CD14-positive monocyte (primary cell): ENCODE results near the gene CLDN7. TPM values are rescaled to one million over a fixed set of nuclear protein-coding genes. Genes with fewer than 3 reads are reported as not detected.
A peak's percentile ranks its signal among the peaks of the same experiment; 100 is the strongest.

ENCODE experiments used
- DNase-seq, 3 donors: peaks; one replicate each; pipeline ENCODE4 v3.0.0-alpha.2; 2011 to 2022
- H2AFZ ChIP-seq: 2 replicates; pipeline ENCODE4 v1.6.0; 2012; ENCODE audit warnings: mild to moderate bottlenecking, low read depth, low read length, inconsistent platforms; ENCODE audit not compliant: insufficient read depth, poor library complexity, severe bottlenecking
- H3K27ac ChIP-seq, 2 donors: 1 replicate in 1 of 2; 2 replicates in 1 of 2; pipeline ENCODE4 v1.5.1; 2012 to 2013; ENCODE audit warnings: low read length in 2 of 2, control low read depth in 1 of 2, inconsistent platforms in 1 of 2, low read depth in 1 of 2, mild to moderate bottlenecking in 1 of 2
- H3K27me3 ChIP-seq, 2 donors: one replicate each; pipeline versions ENCODE4 v1.6.0 to v1.6.1; 2011 to 2013; ENCODE audit warnings: low read length in 2 of 2; ENCODE audit not compliant: control insufficient read depth in 2 of 2, insufficient read depth in 2 of 2
- H3K36me3 ChIP-seq, 2 donors: replicated peaks in 1 of 2; 1 replicate in 1 of 2; 2 replicates in 1 of 2; pipeline versions ENCODE4 v1.5.1 to v1.6.1; 2012 to 2013; ENCODE audit warnings: low read length in 2 of 2, control low read depth in 1 of 2, inconsistent platforms in 1 of 2, mild to moderate bottlenecking in 1 of 2; ENCODE audit not compliant: insufficient read depth in 2 of 2, control insufficient read depth in 1 of 2
- H3K4me1 ChIP-seq, 2 donors: 1 replicate in 1 of 2; 2 replicates in 1 of 2; pipeline versions ENCODE4 v1.5.1 to v1.6.1; 2012 to 2013; ENCODE audit warnings: low read length in 2 of 2, control low read depth in 1 of 2, inconsistent platforms in 1 of 2, mild to moderate bottlenecking in 1 of 2, moderate library complexity in 1 of 2; ENCODE audit not compliant: insufficient read depth in 2 of 2, control insufficient read depth in 1 of 2
- H3K4me2 ChIP-seq: replicated peaks from 2 replicates; pipeline ENCODE3; 2012; ENCODE audit warnings: low read length, moderate library complexity, mild to moderate bottlenecking; ENCODE audit not compliant: poor library complexity, severe bottlenecking; ENCODE audit errors: extremely low read depth
- H3K4me3 ChIP-seq, 3 experiments: fragments of 200-600 bp in 1 of 3; sonication (generic) in 1 of 3; replicated peaks in 1 of 3; 1 replicate in 2 of 3; 2 replicates in 1 of 3; pipeline ENCODE4 v1.5.1; 2011 to 2013; ENCODE audit warnings: low read length in 3 of 3, mild to moderate bottlenecking in 3 of 3, control low read depth in 2 of 3, low read depth in 2 of 3, inconsistent platforms in 1 of 3, moderate library complexity in 1 of 3
- H3K79me2 ChIP-seq: 2 replicates; pipeline ENCODE4 v1.6.0; 2012; ENCODE audit warnings: mild to moderate bottlenecking, control low read depth, inconsistent platforms, low read length, moderate library complexity; ENCODE audit not compliant: insufficient read depth
- H3K9ac ChIP-seq: 2 replicates; pipeline ENCODE4 v1.6.0; 2017; ENCODE audit warnings: low read length, mild to moderate bottlenecking; ENCODE audit not compliant: insufficient read depth, poor library complexity, severe bottlenecking
- H3K9me3 ChIP-seq, 2 donors: replicated peaks in 1 of 2; 1 replicate in 1 of 2; 2 replicates in 1 of 2; pipeline versions ENCODE4 v1.5.1 to v1.6.1; 2012 to 2013; ENCODE audit warnings: low read length in 2 of 2, control low read depth in 1 of 2; ENCODE audit not compliant: control insufficient read depth in 1 of 2, insufficient read depth in 1 of 2
- H4K20me1 ChIP-seq: 2 replicates; pipeline ENCODE4 v1.6.0; 2012; ENCODE audit warnings: mild to moderate bottlenecking, low read length, control low read depth, moderate library complexity; ENCODE audit not compliant: insufficient read depth
- H3K27ac Mint-ChIP-seq, 7 donors: one replicate each; pipeline ENCODE4 v1.8.0; 2020; ENCODE audit warnings: mild to moderate bottlenecking in 7 of 7, mixed read lengths in 7 of 7, moderate library complexity in 6 of 7, inconsistent platforms in 2 of 7
- H3K27me3 Mint-ChIP-seq, 3 donors: one replicate each; pipeline ENCODE4 v1.8.0; 2021 to 2022; ENCODE audit warnings: low read depth in 3 of 3, mild to moderate bottlenecking in 3 of 3, mixed read lengths in 3 of 3, moderate library complexity in 3 of 3, inconsistent platforms in 1 of 3
- H3K36me3 Mint-ChIP-seq, 2 donors: one replicate each; pipeline ENCODE4 v1.8.0; 2020; ENCODE audit warnings: mixed read lengths in 2 of 2, inconsistent platforms in 1 of 2, mild to moderate bottlenecking in 1 of 2
- H3K4me1 Mint-ChIP-seq: one replicate; pipeline ENCODE4 v1.8.0; 2020; ENCODE audit warnings: mild to moderate bottlenecking, mixed read lengths
- H3K4me3 Mint-ChIP-seq, 2 donors: one replicate each; pipeline ENCODE4 v1.8.0; 2020; ENCODE audit warnings: mild to moderate bottlenecking in 2 of 2, mixed read lengths in 2 of 2, moderate library complexity in 1 of 2
- H3K9me3 Mint-ChIP-seq, 7 donors: one replicate each; pipeline ENCODE4 v1.8.0; 2020 to 2022; ENCODE audit warnings: mixed read lengths in 7 of 7, mild to moderate bottlenecking in 6 of 7, moderate library complexity in 6 of 7, inconsistent platforms in 2 of 7
- CTCF ChIP-seq: fragments of 200-600 bp; IDR thresholded peaks from one replicate; pipeline ENCODE4 v1.8.0; 2022; ENCODE audit warnings: antibody characterized with exemption, mild to moderate bottlenecking
- WGBS: methylation state at CpG from one replicate; pipeline ENCODE4 v1.1.5; 2013; ENCODE audit warnings: missing lambda C conversion rate; ENCODE audit not compliant: insufficient coverage; 5-methylcytosine and 5-hydroxymethylcytosine counted together
- intact Hi-C, 2 donors: fragments of 100-400 bp; cut with micrococcal nuclease; formaldehyde crosslinking; loops; one replicate each; pipeline versions ENCODE4 v1.15.0 to v1.15.1; 2023
- polyA plus RNA-seq, 3 donors: library from polyadenylated mRNA; depleted of rRNA in 1 of 3; unstranded in 2 of 3; stranded (reverse) in 1 of 3; fragments of 300-500 nt in 2 of 3; fragments of >200 nt in 1 of 3; fragmentation: Illumina TruSeq in 2 of 3; gene quantifications; 1 replicate in 2 of 3; 2 replicates in 1 of 3; pipeline ENCODE4 v1.2.3, GENCODE V29; 2012 to 2021

CLDN7 gene
- polyA plus RNA-seq, 3 donors, result 0.49 to 13.4 (median 2.1) TPM

- Histone ChIP-seq H3K27ac (no peak overlapping the region), H3K36me3 (no peaks in the 10 kb centered on the region), H3K27me3 (peaks cover 11 to 29% of the 10 kb centered on the region in 2 donors), H3K4me3 (no peak overlapping the region), H2AFZ (no peak overlapping the region), H3K4me1 (peaks cover 21 to 23% of the 10 kb centered on the region in 2 donors), H3K4me2 (no peak overlapping the region), H3K9ac (no peak overlapping the region), H3K9me3 (peaks cover 0 to 5% of the 10 kb centered on the region in 2 donors), H4K20me1 (no peaks in the 10 kb centered on the region), H3K79me2 (no peaks in the 10 kb centered on the region)
- H3K9me3 Mint-ChIP-seq, result peaks cover 0 to 8% (median 5%) of the 10 kb centered on the region in 7 donors
- H3K4me3 Mint-ChIP-seq, result peak overlapping the region in 1 of 2 donors; percentile 67
- WGBS, result no CpG with 5 or more reads among the region's 1 CpG
- DNase-seq, result no peak
- TF ChIP-seq CTCF, result no peak
- H3K4me1 Mint-ChIP-seq, result peaks cover 32% of the 10 kb centered on the region
- intact Hi-C loops, result no loop called here
- H3K36me3 Mint-ChIP-seq, result peaks cover 0 to 3% of the 10 kb centered on the region in 2 donors
- peaks cover 35 to 61% (median 53%) of the 10 kb centered on the region in 3 donors for H3K27me3 Mint-ChIP-seq
- peak overlapping the region in 1 of 7 donors; percentile 29 for H3K27ac Mint-ChIP-seq
Measured at GRCh38 chr17:7266784-7267183, 4.5 kb upstream of the CLDN7 start.

DNA sequence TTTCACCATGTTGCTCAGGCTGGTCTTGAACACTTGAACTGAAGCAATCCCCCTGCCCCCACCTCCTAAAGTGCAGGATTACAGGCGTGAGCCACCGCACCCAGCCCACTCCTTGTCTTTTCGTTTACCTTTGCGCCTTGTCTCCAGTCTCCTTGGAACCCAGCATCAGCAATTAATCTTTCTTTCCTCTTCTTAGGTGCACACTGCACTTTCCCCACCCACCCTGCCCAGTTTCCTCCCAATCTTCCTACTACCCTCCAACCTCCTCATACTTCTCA, 1.5 kb upstream of the CLDN7 start:
- H3K9ac ChIP-seq, result no peak overlapping the region
- intact Hi-C loops, result no loop called here
- peak overlapping the region in 2 of 3 experiments; percentile 39 to 81 for H3K4me3 ChIP-seq
- TF ChIP-seq CTCF, result no peak
- H3K4me1 Mint-ChIP-seq, result peaks cover 42% of the 10 kb centered on the region
- no peak for DNase-seq
- H4K20me1 ChIP-seq, result no peaks in the 10 kb centered on the region
- peak overlapping the region; percentile 73 to 97 for H3K4me3 Mint-ChIP-seq
- peaks cover 0 to 7% of the 10 kb centered on the region in 2 donors for H3K9me3 ChIP-seq
- H3K27ac ChIP-seq, result no peak overlapping the region
- no peaks in the 10 kb centered on the region for H3K79me2 ChIP-seq
- H3K4me1 ChIP-seq, result peaks cover 31 to 44% of the 10 kb centered on the region in 2 donors
- peaks cover 20 to 43% of the 10 kb centered on the region in 2 donors for H3K27me3 ChIP-seq
- peaks cover 0 to 9% of the 10 kb centered on the region in 2 donors for H3K36me3 ChIP-seq
- H3K27ac Mint-ChIP-seq, result no peak overlapping the region
- H3K4me2 ChIP-seq, result peak overlapping the region; percentile 97
- H2AFZ ChIP-seq, result peak overlapping the region; percentile 71
- peaks cover 44 to 81% (median 72%) of the 10 kb centered on the region in 3 donors for H3K27me3 Mint-ChIP-seq
- peaks cover 0 to 12% (median 9%) of the 10 kb centered on the region in 7 donors for H3K9me3 Mint-ChIP-seq
- peaks cover 11 to 15% of the 10 kb centered on the region in 2 donors for H3K36me3 Mint-ChIP-seq
- 33% methylated on average over 2 of the region's 4 CpGs for WGBS
